C4-2B (cell line): ENCODE data around the gene KCNIP1.

ENCODE experiments used
- ZFX ChIP-seq: fragments of 450-650 bp; IDR thresholded peaks from 2 replicates; pipeline ENCODE4 v1.6.1; 2017
- TF ChIP-seq, protein P1 (sequence below): fragments of 450-650 bp; conservative IDR thresholded peaks from 2 replicates; pipeline ENCODE4 v1.5.1; 2017; ENCODE audit warnings: mild to moderate bottlenecking

GRCh38 chr5:170497311-170498038 is 6.3 kb upstream of the KCNIP1 start:
- TF ChIP-seq, protein P1, sequence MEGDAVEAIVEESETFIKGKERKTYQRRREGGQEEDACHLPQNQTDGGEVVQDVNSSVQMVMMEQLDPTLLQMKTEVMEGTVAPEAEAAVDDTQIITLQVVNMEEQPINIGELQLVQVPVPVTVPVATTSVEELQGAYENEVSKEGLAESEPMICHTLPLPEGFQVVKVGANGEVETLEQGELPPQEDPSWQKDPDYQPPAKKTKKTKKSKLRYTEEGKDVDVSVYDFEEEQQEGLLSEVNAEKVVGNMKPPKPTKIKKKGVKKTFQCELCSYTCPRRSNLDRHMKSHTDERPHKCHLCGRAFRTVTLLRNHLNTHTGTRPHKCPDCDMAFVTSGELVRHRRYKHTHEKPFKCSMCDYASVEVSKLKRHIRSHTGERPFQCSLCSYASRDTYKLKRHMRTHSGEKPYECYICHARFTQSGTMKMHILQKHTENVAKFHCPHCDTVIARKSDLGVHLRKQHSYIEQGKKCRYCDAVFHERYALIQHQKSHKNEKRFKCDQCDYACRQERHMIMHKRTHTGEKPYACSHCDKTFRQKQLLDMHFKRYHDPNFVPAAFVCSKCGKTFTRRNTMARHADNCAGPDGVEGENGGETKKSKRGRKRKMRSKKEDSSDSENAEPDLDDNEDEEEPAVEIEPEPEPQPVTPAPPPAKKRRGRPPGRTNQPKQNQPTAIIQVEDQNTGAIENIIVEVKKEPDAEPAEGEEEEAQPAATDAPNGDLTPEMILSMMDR = no peak
- no peak for TF ChIP-seq ZFX
